ENCODE measurements around the gene TAOK1.

DNA sequence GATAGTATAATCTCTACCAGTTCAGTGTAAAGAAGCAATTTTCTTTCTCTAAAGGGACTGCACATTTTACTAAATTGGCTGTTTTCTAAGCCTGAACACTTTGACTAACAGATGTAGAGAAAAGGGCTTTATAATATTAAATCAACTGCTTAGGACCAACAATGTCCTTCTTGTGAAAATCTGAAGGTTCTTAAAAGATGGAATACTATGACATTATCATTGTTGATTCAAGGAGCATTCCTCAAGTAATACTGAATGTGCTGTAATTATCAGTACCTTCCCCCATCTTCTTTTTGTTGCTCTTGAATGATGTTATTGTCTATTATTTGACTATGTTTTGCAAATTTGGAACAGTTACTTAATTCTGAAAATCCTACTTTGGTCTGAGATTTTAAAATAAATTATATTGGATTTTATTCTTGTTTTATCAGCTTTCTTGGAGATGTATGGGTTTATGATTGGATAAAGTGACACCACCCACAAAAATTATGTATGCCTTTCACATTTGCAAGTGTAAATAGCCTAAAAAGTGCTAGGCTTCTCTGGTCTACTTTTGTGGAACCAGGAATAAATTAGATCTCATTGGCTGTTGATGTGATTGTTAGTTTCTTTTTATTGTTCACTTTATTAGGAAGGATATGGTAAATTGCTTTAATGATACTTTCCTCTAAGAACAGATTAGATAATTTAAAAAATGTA lies 53.0 kb downstream of the TAOK1 start:
- no peak for TF ChIP-seq IRF1 (CRISPR knock-in tag; IDR thresholded peaks at IDR 0.05)
- TF ChIP-seq ZNF121 (CRISPR knock-in tag; IDR thresholded peaks at IDR 0.05) = no peak
- TF ChIP-seq, protein P1, sequence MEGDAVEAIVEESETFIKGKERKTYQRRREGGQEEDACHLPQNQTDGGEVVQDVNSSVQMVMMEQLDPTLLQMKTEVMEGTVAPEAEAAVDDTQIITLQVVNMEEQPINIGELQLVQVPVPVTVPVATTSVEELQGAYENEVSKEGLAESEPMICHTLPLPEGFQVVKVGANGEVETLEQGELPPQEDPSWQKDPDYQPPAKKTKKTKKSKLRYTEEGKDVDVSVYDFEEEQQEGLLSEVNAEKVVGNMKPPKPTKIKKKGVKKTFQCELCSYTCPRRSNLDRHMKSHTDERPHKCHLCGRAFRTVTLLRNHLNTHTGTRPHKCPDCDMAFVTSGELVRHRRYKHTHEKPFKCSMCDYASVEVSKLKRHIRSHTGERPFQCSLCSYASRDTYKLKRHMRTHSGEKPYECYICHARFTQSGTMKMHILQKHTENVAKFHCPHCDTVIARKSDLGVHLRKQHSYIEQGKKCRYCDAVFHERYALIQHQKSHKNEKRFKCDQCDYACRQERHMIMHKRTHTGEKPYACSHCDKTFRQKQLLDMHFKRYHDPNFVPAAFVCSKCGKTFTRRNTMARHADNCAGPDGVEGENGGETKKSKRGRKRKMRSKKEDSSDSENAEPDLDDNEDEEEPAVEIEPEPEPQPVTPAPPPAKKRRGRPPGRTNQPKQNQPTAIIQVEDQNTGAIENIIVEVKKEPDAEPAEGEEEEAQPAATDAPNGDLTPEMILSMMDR (IDR thresholded peaks at IDR 0.05) = no peak
- no peak for TF ChIP-seq ZNF138 (CRISPR knock-in tag; conservative IDR thresholded peaks at IDR 0.05)
- no peak for TF ChIP-seq FOXK1 (CRISPR knock-in tag; IDR thresholded peaks at IDR 0.05)
- TF ChIP-seq ERG (CRISPR knock-in tag; IDR thresholded peaks at IDR 0.05) = no peak
- TF ChIP-seq ELF4 (CRISPR knock-in tag; IDR thresholded peaks at IDR 0.05; ENCODE audit: low read depth) = no peak
